Body of pancreas (tissue), 4 donors: ENCODE results near the gene ADTRP.

Experiments
- POLR2A ChIP-seq, 3 donors: fragments of 450-650 bp; IDR thresholded peaks; one replicate each; pipeline ENCODE4 v1.6.1; 2016; ENCODE audit warnings: antibody characterized with exemption in 3 of 3, mild to moderate bottlenecking in 2 of 3
- TF ChIP-seq, protein P1 (sequence below), 7 experiments: fragments of 450-650 bp in 4 of 7; fragments of 200-600 bp in 3 of 7; sonication (generic) in 3 of 7; IDR thresholded peaks; one replicate each; pipeline ENCODE4 v1.5.1; 2016 to 2019; ENCODE audit warnings: antibody characterized with exemption in 7 of 7

- TF ChIP-seq, protein P1, sequence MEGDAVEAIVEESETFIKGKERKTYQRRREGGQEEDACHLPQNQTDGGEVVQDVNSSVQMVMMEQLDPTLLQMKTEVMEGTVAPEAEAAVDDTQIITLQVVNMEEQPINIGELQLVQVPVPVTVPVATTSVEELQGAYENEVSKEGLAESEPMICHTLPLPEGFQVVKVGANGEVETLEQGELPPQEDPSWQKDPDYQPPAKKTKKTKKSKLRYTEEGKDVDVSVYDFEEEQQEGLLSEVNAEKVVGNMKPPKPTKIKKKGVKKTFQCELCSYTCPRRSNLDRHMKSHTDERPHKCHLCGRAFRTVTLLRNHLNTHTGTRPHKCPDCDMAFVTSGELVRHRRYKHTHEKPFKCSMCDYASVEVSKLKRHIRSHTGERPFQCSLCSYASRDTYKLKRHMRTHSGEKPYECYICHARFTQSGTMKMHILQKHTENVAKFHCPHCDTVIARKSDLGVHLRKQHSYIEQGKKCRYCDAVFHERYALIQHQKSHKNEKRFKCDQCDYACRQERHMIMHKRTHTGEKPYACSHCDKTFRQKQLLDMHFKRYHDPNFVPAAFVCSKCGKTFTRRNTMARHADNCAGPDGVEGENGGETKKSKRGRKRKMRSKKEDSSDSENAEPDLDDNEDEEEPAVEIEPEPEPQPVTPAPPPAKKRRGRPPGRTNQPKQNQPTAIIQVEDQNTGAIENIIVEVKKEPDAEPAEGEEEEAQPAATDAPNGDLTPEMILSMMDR (IDR thresholded peaks at IDR 0.05), result no peak
- TF ChIP-seq POLR2A (IDR thresholded peaks at IDR 0.05), result no peak
Measured at GRCh38 chr6:11692451-11693376, 85.9 kb downstream of the ADTRP start.
